HG03565 (cell line): ENCODE data around the gene TBC1D32.
"Not testable (repeated sequence)": the region's sequence is repeated elsewhere in the genome, so short reads cannot be mapped to it uniquely, and the experiment has no call there.

Experiments used
- ATAC-seq: cut with Tn5 transposase; IDR thresholded peaks from one replicate; pipeline ENCODE4 v1.9.1; 2021; ENCODE audit warnings: mild to moderate bottlenecking, moderate library complexity; ENCODE audit not compliant: unreplicated experiment

TBC1D32 gene, protein sequence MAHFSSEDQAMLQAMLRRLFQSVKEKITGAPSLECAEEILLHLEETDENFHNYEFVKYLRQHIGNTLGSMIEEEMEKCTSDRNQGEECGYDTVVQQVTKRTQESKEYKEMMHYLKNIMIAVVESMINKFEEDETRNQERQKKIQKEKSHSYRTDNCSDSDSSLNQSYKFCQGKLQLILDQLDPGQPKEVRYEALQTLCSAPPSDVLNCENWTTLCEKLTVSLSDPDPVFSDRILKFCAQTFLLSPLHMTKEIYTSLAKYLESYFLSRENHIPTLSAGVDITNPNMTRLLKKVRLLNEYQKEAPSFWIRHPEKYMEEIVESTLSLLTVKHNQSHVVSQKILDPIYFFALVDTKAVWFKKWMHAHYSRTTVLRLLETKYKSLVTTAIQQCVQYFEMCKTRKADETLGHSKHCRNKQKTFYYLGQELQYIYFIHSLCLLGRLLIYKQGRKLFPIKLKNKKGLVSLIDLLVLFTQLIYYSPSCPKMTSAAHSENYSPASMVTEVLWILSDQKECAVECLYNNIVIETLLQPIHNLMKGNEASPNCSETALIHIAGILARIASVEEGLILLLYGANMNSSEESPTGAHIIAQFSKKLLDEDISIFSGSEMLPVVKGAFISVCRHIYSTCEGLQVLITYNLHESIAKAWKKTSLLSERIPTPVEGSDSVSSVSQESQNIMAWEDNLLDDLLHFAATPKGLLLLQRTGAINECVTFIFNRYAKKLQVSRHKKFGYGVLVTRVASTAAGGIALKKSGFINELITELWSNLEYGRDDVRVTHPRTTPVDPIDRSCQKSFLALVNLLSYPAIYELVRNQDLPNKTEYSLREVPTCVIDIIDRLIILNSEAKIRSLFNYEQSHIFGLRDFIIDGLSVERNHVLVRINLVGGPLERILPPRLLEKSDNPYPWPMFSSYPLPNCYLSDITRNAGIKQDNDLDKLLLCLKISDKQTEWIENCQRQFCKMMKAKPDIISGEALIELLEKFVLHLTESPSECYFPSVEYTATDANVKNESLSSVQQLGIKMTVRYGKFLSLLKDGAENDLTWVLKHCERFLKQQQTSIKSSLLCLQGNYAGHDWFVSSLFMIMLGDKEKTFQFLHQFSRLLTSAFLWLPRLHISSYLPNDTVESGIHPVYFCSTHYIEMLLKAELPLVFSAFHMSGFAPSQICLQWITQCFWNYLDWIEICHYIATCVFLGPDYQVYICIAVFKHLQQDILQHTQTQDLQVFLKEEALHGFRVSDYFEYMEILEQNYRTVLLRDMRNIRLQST

GRCh38 chr6:121334299-121335086, at the start of gene TBC1D32:
Gene TBC1D32 (minus strand): TSS chr6:121334480. CDS start chr6:121334430, 50 bp downstream.
- peak; percentile 88 for ATAC-seq

DNA sequence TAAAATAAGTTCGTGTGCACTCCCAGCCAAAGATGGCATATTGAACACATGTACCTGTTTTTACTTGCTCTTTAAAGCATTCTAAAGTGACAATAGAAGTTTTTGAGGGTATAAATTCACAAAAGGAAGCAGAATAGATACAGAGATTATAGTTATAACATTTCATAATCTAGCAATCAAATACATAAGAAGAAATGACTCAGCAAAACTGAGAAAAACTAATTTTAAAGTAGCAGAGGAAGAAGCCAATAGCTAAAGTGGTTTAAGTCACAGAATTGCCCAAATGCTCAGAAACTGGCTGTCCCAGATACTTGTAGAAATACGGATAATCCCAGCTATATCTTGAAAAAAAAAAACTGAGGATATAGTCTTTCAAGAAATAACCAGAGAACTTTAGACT, 49.2 kb upstream of the TBC1D32 start:
- no peak for ATAC-seq

DNA sequence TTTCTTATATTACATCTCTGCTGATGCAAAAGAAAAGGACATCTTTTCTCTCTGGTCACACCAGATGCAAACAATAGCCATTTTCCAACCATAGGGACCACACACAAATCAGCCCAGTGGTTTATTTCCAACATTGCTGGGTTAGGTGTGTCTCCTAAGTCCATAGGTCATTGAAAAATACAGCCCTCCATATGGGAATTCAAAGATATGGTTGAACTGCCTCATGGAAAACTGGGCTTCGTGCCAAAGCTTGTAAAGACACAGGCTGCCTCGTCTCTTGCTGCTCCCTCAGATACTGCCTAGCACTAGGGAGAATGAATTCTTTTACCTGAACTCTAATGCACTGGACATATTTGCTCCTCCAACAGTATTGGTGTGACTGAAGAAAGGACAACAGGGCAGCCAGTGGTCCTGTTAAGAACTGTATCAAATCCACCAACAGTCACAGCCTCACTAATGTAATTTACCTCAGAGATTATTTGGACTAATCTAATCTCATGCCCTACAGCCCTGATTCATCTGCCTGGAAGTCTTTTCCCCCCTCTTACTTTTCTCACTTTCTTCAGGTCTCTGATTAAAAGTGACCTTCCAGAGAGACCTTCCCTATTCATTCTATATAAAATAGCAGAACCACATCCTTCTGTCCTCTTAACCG, 48.3 kb upstream of the TBC1D32 start:
- ATAC-seq, result no peak

DNA sequence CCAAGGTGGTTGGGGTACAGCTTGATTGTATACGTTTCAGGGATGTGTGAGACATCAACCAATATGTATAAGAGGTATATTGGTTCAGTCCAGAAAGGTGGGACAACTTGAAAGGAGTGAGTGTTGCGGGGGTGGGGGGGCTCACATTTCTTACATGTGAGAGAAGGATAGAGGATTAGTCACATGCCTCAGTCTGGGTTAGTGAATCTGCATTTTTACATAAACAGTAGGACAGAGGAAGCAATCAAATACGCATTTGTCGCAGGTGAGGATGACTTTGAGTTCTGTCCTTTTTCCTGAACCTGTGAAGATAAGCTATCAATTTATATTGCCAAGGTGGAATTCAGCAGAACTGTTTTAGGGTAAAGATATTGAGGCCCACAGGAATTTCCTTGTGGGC, 42.1 kb upstream of the TBC1D32 start:
- no peak for ATAC-seq

DNA sequence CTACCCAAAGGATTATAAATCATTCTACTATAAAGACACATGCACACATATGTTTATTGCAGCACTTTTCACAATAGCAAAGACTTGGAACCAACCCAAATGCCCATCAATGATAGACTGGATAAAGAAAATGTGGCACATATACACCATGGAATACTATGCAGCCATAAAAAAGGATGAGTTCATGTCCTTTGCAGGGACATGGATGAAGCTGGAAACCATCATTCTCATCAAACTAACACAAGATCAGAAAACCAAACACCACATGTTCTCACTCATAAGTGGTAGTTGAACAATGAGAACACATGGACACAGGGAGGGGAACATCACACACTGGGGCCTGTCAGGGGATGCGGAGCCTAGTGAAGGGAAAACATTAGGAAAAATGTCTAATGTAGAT, 39.9 kb upstream of the TBC1D32 start:
- ATAC-seq, result not testable (repeated sequence)

GRCh38 chr6:121365536-121366521, 31.5 kb upstream of the TBC1D32 start:
- ATAC-seq, result no peak

- no peak for ATAC-seq
Measured at GRCh38 chr6:121356575-121356974, 22.3 kb upstream of the TBC1D32 start.

DNA sequence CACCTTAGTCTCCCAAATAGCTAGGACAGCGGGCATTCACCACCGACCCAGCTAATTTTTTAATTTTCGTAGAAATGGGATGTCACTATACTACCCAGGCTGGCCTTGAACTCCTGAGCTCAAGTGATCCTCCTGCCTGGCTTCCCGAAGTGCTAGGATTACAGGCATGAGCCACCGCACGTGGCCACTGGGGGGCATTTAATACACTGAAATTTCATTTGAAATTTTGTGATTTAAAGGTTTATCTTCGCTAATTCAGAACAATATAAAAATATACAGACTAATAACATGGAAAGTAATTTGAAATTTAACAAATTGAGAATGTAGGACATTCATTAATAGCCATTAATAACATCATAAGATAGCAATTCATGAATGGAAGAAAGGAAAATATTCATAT, 20.5 kb upstream of the TBC1D32 start:
- ATAC-seq, result no peak

GRCh38 chr6:121352941-121353340, 18.7 kb upstream of the TBC1D32 start:
- ATAC-seq, result no peak

DNA sequence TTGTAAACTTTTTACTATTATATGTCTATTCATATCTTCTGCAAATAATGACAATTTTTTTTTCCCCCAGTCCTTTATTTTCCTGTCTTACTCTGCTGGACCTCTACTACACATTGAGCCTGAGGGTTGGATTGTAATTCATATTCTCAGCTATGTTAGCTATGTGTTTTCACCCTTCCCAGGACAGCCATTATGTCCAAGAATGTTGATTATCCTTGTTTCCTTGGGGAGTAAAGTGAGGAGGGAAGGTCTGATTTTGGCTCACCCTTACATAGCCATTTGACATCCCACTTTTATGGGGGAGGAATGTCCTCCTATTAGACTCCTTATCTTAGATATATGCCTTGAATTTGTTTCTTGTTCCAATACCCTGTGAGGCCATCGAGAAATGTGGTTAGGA, 17.6 kb upstream of the TBC1D32 start:
- no peak for ATAC-seq

GRCh38 chr6:121349596-121349995, 15.3 kb upstream of the TBC1D32 start:
- no peak for ATAC-seq

GRCh38 chr6:121347484-121347883, 13.2 kb upstream of the TBC1D32 start:
- ATAC-seq, result no peak

DNA sequence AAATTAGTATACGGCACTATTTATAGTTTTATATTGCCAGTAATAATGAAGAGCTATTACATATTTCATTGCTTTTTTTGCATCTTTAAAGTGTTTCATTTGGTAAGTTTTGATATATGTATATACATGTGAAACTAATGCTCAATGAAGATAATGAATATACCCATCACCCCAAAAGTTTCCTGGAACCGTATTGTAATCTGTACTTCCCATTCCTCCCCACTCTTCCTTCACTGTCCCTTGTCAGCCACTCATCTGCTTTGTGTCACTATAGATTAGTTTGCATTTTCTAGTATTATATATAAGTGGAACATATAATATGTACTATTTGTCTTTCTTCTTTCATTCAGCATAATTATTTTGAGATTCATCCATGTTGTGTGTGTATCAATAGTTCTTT, 10.3 kb upstream of the TBC1D32 start:
- ATAC-seq, result no peak

DNA sequence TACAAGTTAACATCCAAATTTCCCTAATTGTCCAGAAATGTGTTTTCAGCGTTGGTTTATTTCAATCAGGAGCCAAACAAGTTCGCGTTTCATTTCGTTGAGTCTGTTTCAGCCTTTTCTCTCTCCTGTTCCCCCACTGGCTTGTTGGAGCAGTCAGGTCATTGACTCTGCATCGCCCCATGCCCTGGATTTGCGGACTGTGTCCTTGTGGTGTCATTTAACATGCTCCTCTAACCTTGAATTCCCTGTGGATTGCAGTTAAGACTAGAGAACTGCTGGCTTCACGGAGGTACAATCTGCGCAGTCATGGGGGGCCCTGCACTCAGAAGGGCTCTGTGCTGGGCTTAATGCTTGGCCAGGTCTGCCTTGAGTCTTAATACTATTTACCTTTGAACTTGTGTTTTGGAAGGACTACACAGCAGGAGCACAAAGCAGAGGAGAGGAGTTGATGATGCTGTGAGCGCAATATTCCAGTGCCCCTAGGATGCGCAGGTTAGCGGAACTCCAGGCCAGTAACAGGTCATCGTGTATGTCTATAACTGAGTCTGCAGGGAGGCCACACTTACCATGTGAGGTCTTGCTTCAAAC, 5.5 kb upstream of the TBC1D32 start:
- no peak for ATAC-seq

- ATAC-seq, result no peak
Measured at GRCh38 chr6:121338956-121339355, 4.7 kb upstream of the TBC1D32 start.

- ATAC-seq, result no peak
Measured at GRCh38 chr6:121338366-121338765, 4.1 kb upstream of the TBC1D32 start.

DNA sequence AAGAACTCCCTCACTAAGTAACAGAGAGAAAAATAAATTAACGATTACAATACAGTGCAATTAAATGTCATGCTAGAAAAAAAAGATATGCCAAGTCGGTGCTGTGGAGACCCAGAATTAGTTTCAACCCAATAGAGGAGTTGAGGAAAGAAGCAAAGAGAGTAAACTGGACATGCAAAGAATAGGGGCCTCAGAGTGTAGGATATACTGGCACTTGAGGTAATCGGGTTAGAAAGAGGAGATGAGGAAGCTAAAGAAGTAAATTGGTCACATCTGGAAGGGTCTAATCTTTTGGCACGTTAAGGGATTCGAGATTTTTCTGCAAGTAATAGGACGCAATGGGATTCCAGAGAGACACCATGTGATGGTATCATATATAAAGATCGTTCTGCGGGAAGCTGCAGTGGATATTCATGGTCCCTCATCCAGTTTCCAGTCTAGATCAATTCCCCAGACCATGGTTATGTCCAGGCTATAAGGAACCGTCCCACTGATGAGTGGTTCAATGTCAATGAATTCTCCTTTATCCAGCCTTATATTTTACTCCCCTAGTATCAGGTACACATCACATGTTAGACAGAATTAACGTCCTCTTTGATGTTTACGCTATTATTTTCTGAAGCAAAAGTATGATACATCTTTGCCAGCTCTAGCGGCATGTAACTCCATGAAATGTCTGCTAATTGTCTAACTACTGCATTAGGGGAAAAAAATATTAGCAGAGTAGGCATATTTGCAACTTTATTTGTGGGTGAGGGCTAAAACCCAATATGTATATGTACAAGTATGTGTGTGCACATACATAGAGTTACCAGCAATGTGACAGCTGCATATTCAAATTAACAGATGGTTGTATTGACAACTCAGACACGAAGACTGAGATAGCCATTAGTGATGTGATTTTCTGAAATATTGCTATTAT, 1.1 kb upstream of the TBC1D32 start:
- ATAC-seq, result no peak
